HEK293 (cell line): Measurements from ENCODE around the gene PPP1R14C.

ENCODE experiments used
- GFI1B ChIP-seq: fragments of 450-650 bp; formaldehyde crosslinking; IDR thresholded peaks from 2 replicates; pipeline ENCODE4 v1.5.1; 2016; ENCODE audit warnings: missing biosample characterization, missing genetic modification characterization
- ZBTB21 ChIP-seq: fragments of 450-650 bp; formaldehyde crosslinking; IDR thresholded peaks from 2 replicates; pipeline ENCODE4 v1.5.1; 2017; ENCODE audit warnings: missing biosample characterization, missing genetic modification characterization
- ZNF140 ChIP-seq: fragments of 450-650 bp; formaldehyde crosslinking; IDR thresholded peaks from 2 replicates; pipeline ENCODE4 v1.5.1; 2016; ENCODE audit warnings: missing biosample characterization, missing genetic modification characterization
- ZNF184 ChIP-seq: fragments of 450-650 bp; IDR thresholded peaks from 2 replicates; pipeline ENCODE4 v1.5.1; 2018; ENCODE audit warnings: missing biosample characterization, mild to moderate bottlenecking, missing genetic modification characterization
- ZNF202 ChIP-seq: fragments of 450-650 bp; formaldehyde crosslinking; IDR thresholded peaks from 2 replicates; pipeline ENCODE4 v1.5.1; 2016; ENCODE audit warnings: missing biosample characterization, missing genetic modification characterization, borderline replicate concordance
- ZNF221 ChIP-seq: fragments of 450-650 bp; formaldehyde crosslinking; IDR thresholded peaks from 2 replicates; pipeline ENCODE4 v1.5.1; 2017; ENCODE audit warnings: missing biosample characterization, missing genetic modification characterization, borderline replicate concordance
- ZNF302 ChIP-seq: fragments of 450-650 bp; formaldehyde crosslinking; IDR thresholded peaks from 2 replicates; pipeline ENCODE4 v1.5.1; 2016; ENCODE audit warnings: missing biosample characterization, missing genetic modification characterization, low read depth
- ZNF394 ChIP-seq: fragments of 450-650 bp; formaldehyde crosslinking; IDR thresholded peaks from 2 replicates; pipeline ENCODE4 v1.5.1; 2016; ENCODE audit warnings: missing biosample characterization, missing genetic modification characterization, mild to moderate bottlenecking, moderate library complexity, borderline replicate concordance
- ZNF423 ChIP-seq: fragments of 450-650 bp; formaldehyde crosslinking; IDR thresholded peaks from 2 replicates; pipeline ENCODE4 v1.5.1; 2016; ENCODE audit warnings: missing biosample characterization, missing genetic modification characterization
- ZNF426 ChIP-seq: fragments of 450-650 bp; formaldehyde crosslinking; IDR thresholded peaks from 2 replicates; pipeline ENCODE4 v1.5.1; 2017; ENCODE audit warnings: missing biosample characterization, missing genetic modification characterization, mild to moderate bottlenecking, inconsistent platforms, moderate library complexity
- ZNF501 ChIP-seq: fragments of 450-650 bp; formaldehyde crosslinking; IDR thresholded peaks from 2 replicates; pipeline ENCODE4 v1.5.1; 2016; ENCODE audit warnings: missing biosample characterization, missing genetic modification characterization
- ZNF510 ChIP-seq: fragments of 450-650 bp; formaldehyde crosslinking; IDR thresholded peaks from 2 replicates; pipeline ENCODE4 v1.5.1; 2018; ENCODE audit warnings: mild to moderate bottlenecking, missing genetic modification characterization, missing biosample characterization; ENCODE audit not compliant: insufficient replicate concordance
- ZNF629 ChIP-seq: fragments of 450-650 bp; formaldehyde crosslinking; IDR thresholded peaks from 2 replicates; pipeline ENCODE4 v1.5.1; 2017; ENCODE audit warnings: missing biosample characterization, missing genetic modification characterization
- ZNF670 ChIP-seq: fragments of 450-650 bp; formaldehyde crosslinking; IDR thresholded peaks from 2 replicates; pipeline ENCODE4 v1.5.1; 2016; ENCODE audit warnings: missing biosample characterization, missing genetic modification characterization, low read depth
- TF ChIP-seq, protein P1 (sequence below): fragments of 450-650 bp; formaldehyde crosslinking; IDR thresholded peaks from 2 replicates; pipeline ENCODE4 v1.5.1; 2016; ENCODE audit warnings: missing biosample characterization, missing genetic modification characterization
- TF ChIP-seq, protein P2 (sequence below): fragments of 450-650 bp; formaldehyde crosslinking; IDR thresholded peaks from 2 replicates; pipeline ENCODE4 v1.5.1; 2016; ENCODE audit warnings: missing biosample characterization, missing genetic modification characterization, borderline replicate concordance
- TF ChIP-seq, protein P3 (sequence below): fragments of 450-650 bp; formaldehyde crosslinking; IDR thresholded peaks from 2 replicates; pipeline ENCODE4 v1.5.1; 2016; ENCODE audit warnings: missing biosample characterization, missing genetic modification characterization
- TF ChIP-seq, protein P4 (sequence below): fragments of 450-650 bp; formaldehyde crosslinking; IDR thresholded peaks from 2 replicates; pipeline ENCODE4 v1.5.1; 2016; ENCODE audit warnings: missing biosample characterization, missing genetic modification characterization
- TF ChIP-seq, protein P5 (sequence below): fragments of 450-650 bp; formaldehyde crosslinking; IDR thresholded peaks from 2 replicates; pipeline ENCODE4 v1.5.1; 2016; ENCODE audit warnings: missing biosample characterization, missing genetic modification characterization
- TF ChIP-seq, protein P6 (sequence below): fragments of 450-650 bp; formaldehyde crosslinking; optimal IDR thresholded peaks from 2 replicates; pipeline ENCODE3; 2016; ENCODE audit warnings: missing biosample characterization, mild to moderate bottlenecking, missing genetic modification characterization
- TF ChIP-seq, protein P7 (sequence below): fragments of 450-650 bp; formaldehyde crosslinking; conservative IDR thresholded peaks from 2 replicates; pipeline ENCODE4 v1.5.1; 2016; ENCODE audit warnings: low read depth, missing biosample characterization, missing genetic modification characterization

The PPP1R14C gene

DNA sequence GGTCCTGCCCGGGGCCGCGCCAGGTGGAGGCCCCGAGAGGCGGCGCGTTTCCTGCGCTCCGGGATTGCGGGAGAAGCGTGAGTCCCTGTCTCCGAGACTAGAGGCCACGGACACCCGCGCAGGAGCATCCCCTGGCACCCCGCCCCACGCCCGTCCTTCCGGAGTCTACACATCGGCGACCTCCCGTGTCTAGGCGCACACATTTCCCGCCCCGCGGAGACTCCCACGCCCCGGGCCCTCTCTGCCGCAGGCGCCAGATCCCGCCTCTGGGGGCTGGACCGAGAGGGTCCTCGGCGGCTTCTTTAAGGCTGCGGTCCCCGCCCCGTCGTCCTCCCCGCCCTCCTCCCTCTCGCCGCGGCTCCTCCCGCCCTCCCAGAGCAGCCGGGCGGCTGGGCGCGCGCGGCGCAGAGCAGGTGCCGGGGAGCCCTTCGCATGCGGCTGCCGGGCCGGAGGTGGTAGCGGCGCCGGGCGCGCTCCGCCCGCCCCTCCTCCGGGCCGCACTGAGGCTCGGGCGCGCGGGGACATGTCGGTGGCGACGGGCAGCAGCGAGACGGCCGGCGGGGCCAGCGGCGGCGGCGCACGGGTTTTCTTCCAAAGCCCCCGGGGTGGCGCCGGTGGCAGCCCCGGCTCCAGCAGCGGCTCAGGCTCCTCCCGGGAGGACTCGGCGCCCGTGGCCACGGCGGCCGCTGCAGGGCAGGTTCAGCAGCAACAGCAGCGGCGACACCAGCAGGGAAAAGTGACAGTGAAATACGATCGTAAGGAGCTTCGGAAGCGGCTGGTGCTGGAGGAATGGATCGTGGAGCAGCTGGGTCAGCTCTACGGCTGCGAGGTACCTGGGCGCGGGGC is at the start of gene PPP1R14C (continued):
- TF ChIP-seq, protein P1, sequence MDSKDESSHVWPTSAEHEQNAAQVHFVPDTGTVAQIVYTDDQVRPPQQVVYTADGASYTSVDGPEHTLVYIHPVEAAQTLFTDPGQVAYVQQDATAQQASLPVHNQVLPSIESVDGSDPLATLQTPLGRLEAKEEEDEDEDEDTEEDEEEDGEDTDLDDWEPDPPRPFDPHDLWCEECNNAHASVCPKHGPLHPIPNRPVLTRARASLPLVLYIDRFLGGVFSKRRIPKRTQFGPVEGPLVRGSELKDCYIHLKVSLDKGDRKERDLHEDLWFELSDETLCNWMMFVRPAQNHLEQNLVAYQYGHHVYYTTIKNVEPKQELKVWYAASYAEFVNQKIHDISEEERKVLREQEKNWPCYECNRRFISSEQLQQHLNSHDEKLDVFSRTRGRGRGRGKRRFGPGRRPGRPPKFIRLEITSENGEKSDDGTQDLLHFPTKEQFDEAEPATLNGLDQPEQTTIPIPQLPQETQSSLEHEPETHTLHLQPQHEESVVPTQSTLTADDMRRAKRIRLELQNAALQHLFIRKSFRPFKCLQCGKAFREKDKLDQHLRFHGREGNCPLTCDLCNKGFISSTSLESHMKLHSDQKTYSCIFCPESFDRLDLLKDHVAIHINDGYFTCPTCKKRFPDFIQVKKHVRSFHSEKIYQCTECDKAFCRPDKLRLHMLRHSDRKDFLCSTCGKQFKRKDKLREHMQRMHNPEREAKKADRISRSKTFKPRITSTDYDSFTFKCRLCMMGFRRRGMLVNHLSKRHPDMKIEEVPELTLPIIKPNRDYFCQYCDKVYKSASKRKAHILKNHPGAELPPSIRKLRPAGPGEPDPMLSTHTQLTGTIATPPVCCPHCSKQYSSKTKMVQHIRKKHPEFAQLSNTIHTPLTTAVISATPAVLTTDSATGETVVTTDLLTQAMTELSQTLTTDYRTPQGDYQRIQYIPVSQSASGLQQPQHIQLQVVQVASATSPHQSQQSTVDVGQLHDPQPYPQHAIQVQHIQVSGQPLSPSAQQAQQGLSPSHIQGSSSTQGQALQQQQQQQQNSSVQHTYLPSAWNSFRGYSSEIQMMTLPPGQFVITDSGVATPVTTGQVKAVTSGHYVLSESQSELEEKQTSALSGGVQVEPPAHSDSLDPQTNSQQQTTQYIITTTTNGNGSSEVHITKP (tag by site-specific recombination) = peak; percentile 73
- no peak for TF ChIP-seq ZNF426
- TF ChIP-seq ZNF302 (tag by site-specific recombination) = no peak
- no peak for TF ChIP-seq ZBTB21 (tag by site-specific recombination)
- TF ChIP-seq ZNF423 (tag by site-specific recombination) = peak; percentile 69; the same call in 1 of the 2 replicates
- TF ChIP-seq, protein P2, sequence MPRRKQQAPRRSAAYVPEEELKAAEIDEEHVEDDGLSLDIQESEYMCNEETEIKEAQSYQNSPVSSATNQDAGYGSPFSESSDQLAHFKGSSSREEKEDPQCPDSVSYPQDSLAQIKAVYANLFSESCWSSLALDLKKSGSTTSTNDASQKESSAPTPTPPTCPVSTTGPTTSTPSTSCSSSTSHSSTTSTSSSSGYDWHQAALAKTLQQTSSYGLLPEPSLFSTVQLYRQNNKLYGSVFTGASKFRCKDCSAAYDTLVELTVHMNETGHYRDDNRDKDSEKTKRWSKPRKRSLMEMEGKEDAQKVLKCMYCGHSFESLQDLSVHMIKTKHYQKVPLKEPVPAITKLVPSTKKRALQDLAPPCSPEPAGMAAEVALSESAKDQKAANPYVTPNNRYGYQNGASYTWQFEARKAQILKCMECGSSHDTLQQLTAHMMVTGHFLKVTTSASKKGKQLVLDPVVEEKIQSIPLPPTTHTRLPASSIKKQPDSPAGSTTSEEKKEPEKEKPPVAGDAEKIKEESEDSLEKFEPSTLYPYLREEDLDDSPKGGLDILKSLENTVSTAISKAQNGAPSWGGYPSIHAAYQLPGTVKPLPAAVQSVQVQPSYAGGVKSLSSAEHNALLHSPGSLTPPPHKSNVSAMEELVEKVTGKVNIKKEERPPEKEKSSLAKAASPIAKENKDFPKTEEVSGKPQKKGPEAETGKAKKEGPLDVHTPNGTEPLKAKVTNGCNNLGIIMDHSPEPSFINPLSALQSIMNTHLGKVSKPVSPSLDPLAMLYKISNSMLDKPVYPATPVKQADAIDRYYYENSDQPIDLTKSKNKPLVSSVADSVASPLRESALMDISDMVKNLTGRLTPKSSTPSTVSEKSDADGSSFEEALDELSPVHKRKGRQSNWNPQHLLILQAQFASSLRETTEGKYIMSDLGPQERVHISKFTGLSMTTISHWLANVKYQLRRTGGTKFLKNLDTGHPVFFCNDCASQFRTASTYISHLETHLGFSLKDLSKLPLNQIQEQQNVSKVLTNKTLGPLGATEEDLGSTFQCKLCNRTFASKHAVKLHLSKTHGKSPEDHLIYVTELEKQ = no peak
- TF ChIP-seq ZNF501 = peak; percentile 71
- no peak; the same call in 1 of the 2 replicates for TF ChIP-seq GFI1B (tag by site-specific recombination)
- TF ChIP-seq, protein P3, sequence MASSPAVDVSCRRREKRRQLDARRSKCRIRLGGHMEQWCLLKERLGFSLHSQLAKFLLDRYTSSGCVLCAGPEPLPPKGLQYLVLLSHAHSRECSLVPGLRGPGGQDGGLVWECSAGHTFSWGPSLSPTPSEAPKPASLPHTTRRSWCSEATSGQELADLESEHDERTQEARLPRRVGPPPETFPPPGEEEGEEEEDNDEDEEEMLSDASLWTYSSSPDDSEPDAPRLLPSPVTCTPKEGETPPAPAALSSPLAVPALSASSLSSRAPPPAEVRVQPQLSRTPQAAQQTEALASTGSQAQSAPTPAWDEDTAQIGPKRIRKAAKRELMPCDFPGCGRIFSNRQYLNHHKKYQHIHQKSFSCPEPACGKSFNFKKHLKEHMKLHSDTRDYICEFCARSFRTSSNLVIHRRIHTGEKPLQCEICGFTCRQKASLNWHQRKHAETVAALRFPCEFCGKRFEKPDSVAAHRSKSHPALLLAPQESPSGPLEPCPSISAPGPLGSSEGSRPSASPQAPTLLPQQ (tag by site-specific recombination) = peak; percentile 87
- no peak for TF ChIP-seq ZNF670 (tag by site-specific recombination)
- no peak for TF ChIP-seq ZNF221 (tag by site-specific recombination)
- TF ChIP-seq, protein P4, sequence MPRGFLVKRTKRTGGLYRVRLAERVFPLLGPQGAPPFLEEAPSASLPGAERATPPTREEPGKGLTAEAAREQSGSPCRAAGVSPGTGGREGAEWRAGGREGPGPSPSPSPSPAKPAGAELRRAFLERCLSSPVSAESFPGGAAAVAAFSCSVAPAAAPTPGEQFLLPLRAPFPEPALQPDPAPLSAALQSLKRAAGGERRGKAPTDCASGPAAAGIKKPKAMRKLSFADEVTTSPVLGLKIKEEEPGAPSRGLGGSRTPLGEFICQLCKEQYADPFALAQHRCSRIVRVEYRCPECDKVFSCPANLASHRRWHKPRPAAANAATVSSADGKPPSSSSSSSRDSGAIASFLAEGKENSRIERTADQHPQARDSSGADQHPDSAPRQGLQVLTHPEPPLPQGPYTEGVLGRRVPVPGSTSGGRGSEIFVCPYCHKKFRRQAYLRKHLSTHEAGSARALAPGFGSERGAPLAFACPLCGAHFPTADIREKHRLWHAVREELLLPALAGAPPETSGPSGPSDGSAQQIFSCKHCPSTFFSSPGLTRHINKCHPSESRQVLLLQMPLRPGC = no peak
- TF ChIP-seq, protein P5, sequence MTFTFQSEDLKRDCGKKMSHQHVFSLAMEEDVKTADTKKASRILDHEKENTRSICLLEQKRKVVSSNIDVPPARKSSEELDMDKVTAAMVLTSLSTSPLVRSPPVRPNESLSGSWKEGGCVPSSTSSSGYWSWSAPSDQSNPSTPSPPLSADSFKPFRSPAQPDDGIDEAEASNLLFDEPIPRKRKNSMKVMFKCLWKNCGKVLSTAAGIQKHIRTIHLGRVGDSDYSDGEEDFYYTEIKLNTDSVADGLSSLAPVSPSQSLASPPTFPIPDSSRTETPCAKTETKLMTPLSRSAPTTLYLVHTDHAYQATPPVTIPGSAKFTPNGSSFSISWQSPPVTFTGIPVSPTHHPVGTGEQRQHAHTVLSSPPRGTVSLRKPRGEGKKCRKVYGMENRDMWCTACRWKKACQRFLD (tag by site-specific recombination) = no peak
- no peak for TF ChIP-seq ZNF184 (tag by site-specific recombination)
- TF ChIP-seq, protein P6, sequence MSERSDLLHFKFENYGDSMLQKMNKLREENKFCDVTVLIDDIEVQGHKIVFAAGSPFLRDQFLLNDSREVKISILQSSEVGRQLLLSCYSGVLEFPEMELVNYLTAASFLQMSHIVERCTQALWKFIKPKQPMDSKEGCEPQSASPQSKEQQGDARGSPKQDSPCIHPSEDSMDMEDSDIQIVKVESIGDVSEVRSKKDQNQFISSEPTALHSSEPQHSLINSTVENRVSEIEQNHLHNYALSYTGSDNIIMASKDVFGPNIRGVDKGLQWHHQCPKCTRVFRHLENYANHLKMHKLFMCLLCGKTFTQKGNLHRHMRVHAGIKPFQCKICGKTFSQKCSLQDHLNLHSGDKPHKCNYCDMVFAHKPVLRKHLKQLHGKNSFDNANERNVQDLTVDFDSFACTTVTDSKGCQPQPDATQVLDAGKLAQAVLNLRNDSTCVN (tag by site-specific recombination) = peak; percentile 92
- TF ChIP-seq ZNF510 (tag by site-specific recombination) = no peak
- TF ChIP-seq ZNF629 (tag by site-specific recombination) = peak; percentile 40; the same call in 1 of the 2 replicates
- TF ChIP-seq ZNF140 (tag by site-specific recombination) = no peak
- TF ChIP-seq ZNF394 (tag by site-specific recombination) = peak; percentile 78
- TF ChIP-seq, protein P7, sequence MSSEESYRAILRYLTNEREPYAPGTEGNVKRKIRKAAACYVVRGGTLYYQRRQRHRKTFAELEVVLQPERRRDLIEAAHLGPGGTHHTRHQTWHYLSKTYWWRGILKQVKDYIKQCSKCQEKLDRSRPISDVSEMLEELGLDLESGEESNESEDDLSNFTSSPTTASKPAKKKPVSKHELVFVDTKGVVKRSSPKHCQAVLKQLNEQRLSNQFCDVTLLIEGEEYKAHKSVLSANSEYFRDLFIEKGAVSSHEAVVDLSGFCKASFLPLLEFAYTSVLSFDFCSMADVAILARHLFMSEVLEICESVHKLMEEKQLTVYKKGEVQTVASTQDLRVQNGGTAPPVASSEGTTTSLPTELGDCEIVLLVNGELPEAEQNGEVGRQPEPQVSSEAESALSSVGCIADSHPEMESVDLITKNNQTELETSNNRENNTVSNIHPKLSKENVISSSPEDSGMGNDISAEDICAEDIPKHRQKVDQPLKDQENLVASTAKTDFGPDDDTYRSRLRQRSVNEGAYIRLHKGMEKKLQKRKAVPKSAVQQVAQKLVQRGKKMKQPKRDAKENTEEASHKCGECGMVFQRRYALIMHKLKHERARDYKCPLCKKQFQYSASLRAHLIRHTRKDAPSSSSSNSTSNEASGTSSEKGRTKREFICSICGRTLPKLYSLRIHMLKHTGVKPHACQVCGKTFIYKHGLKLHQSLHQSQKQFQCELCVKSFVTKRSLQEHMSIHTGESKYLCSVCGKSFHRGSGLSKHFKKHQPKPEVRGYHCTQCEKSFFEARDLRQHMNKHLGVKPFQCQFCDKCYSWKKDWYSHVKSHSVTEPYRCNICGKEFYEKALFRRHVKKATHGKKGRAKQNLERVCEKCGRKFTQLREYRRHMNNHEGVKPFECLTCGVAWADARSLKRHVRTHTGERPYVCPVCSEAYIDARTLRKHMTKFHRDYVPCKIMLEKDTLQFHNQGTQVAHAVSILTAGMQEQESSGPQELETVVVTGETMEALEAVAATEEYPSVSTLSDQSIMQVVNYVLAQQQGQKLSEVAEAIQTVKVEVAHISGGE (tag by site-specific recombination) = peak; percentile 75
- no peak for TF ChIP-seq ZNF202 (tag by site-specific recombination)
